ENCODE results near the gene S100A13.

The S100A13 gene

GRCh38 chr1:153626477-153626903 is 815 bp downstream of the S100A13 start:
- DNase-seq (ENCODE audit: low spot score), result no peak

GRCh38 chr1:153624965-153625611 is 2.2 kb downstream of the S100A13 start:
- no peak for DNase-seq (ENCODE audit: low spot score)

GRCh38 chr1:153623101-153623500 is 4.2 kb downstream of the S100A13 start:
- no peak for DNase-seq (ENCODE audit: low spot score)

- no peak for DNase-seq (ENCODE audit: low spot score)
These were observed 8.1 kb downstream of the S100A13 start for GRCh38 chr1:153619171-153619570.

GRCh38 chr1:153617663-153618062 is 9.6 kb downstream of the S100A13 start:
- DNase-seq (ENCODE audit: low spot score), result peak; percentile 75

- no peak for DNase-seq (ENCODE audit: low spot score)
These were observed 10.4 kb downstream of the S100A13 start for GRCh38 chr1:153616917-153617311.

- no peak for DNase-seq (ENCODE audit: low spot score)
These were observed 11.0 kb downstream of the S100A13 start, which contains the start of gene S100A14 for GRCh38 chr1:153616144-153616916. Gene S100A14, minus strand, starts transcription at chr1:153616325. Its CDS starts 467 bp downstream, at chr1:153615858.

GRCh38 chr1:153615406-153615805 is 11.9 kb downstream of the S100A13 start:
- no peak for DNase-seq (ENCODE audit: low spot score)

- no peak for DNase-seq (ENCODE audit: low spot score)
These were observed 12.4 kb downstream of the S100A13 start for GRCh38 chr1:153614906-153615305.

GRCh38 chr1:153614189-153614900 is 13.0 kb downstream of the S100A13 start:
- no peak for DNase-seq (ENCODE audit: low spot score)

GRCh38 chr1:153613406-153613805 is 13.9 kb downstream of the S100A13 start:
- no peak for DNase-seq (ENCODE audit: low spot score)

GRCh38 chr1:153612755-153613331 is 14.5 kb downstream of the S100A13 start, which contains the start of gene S100A16:
Gene S100A16, minus strand, starts transcription at chr1:153613137. Its CDS starts 4,986 bp downstream, at chr1:153608151.
- no peak for DNase-seq (ENCODE audit: low spot score)

- DNase-seq (ENCODE audit: low spot score), result no peak
These were observed 15.1 kb downstream of the S100A13 start for GRCh38 chr1:153612111-153612754.

- no peak for DNase-seq (ENCODE audit: low spot score)
These were observed 15.9 kb downstream of the S100A13 start for GRCh38 chr1:153611356-153611755.

- DNase-seq (ENCODE audit: low spot score), result no peak
These were observed 16.4 kb downstream of the S100A13 start for GRCh38 chr1:153610811-153611301.

- DNase-seq (ENCODE audit: low spot score), result no peak
These were observed 17.0 kb downstream of the S100A13 start for GRCh38 chr1:153610334-153610733.

GRCh38 chr1:153609585-153609907 is 17.8 kb downstream of the S100A13 start:
- DNase-seq (ENCODE audit: low spot score), result no peak

GRCh38 chr1:153608742-153609584 is 18.3 kb downstream of the S100A13 start:
- DNase-seq (ENCODE audit: low spot score), result no peak

- DNase-seq (ENCODE audit: low spot score), result no peak
These were observed 19.1 kb downstream of the S100A13 start for GRCh38 chr1:153608089-153608682.

- no peak for DNase-seq (ENCODE audit: low spot score)
These were observed 19.9 kb downstream of the S100A13 start for GRCh38 chr1:153607381-153607780.
